HepG2 (cell line): ENCODE measurements around the gene DNAAF3. TPM values are rescaled to one million over a fixed set of nuclear protein-coding genes. Genes with fewer than 3 reads are reported as not detected.

Source experiments
- CCDC6 ChIP-seq: sonication (generic); formaldehyde crosslinking; IDR thresholded peaks from 2 replicates; pipeline ENCODE4 v1.8.1; 2022; ENCODE audit warnings: mild to moderate bottlenecking, missing genetic modification reagents, moderate library complexity
- HMG20A ChIP-seq: IDR thresholded peaks from 2 replicates; pipeline ENCODE4 v1.6.1; 2016; ENCODE audit warnings: borderline replicate concordance
- HNRNPK ChIP-seq: fragments of 200-400 bp; formaldehyde crosslinking; IDR thresholded peaks from 2 replicates; pipeline ENCODE4 v1.6.1; 2018; ENCODE audit warnings: low read length, low read depth, moderate library complexity, mild to moderate bottlenecking; ENCODE audit not compliant: poor library complexity, severe bottlenecking
- KLF6 ChIP-seq: IDR thresholded peaks from 2 replicates; pipeline ENCODE4 v1.8.0; 2016; ENCODE audit warnings: missing biosample characterization, missing genetic modification reagents
- MTA1 ChIP-seq: sonication (generic); formaldehyde crosslinking; IDR thresholded peaks from 2 replicates; pipeline ENCODE4 v1.4.0; 2020; ENCODE audit warnings: missing genetic modification reagents, mild to moderate bottlenecking, borderline replicate concordance
- NFIC ChIP-seq: IDR thresholded peaks from 2 replicates; pipeline ENCODE4 v1.6.1; 2012; ENCODE audit warnings: mild to moderate bottlenecking, low read length, inconsistent platforms
- SP5 ChIP-seq: IDR thresholded peaks from 2 replicates; pipeline ENCODE4 v1.6.1; 2016; ENCODE audit warnings: low read depth, borderline replicate concordance
- ZMYM2 ChIP-seq: sonication (generic); formaldehyde crosslinking; IDR thresholded peaks from 2 replicates; pipeline ENCODE4 v1.8.0; 2022; ENCODE audit warnings: mild to moderate bottlenecking, missing genetic modification reagents
- ZNF251 ChIP-seq: sonication (generic); formaldehyde crosslinking; IDR thresholded peaks from 2 replicates; pipeline ENCODE4 v1.9.0; 2021; ENCODE audit warnings: mild to moderate bottlenecking, missing genetic modification reagents
- ZNF367 ChIP-seq: sonication (generic); formaldehyde crosslinking; IDR thresholded peaks from 2 replicates; pipeline ENCODE4 v1.4.0; 2020; ENCODE audit warnings: missing genetic modification reagents, borderline replicate concordance
- ZNF616 ChIP-seq: sonication (generic); formaldehyde crosslinking; IDR thresholded peaks from 2 replicates; pipeline ENCODE4 v1.5.0; 2020; ENCODE audit warnings: low read depth, mild to moderate bottlenecking, missing genetic modification reagents
- ZNF720 ChIP-seq: sonication (generic); formaldehyde crosslinking; IDR thresholded peaks from 2 replicates; pipeline ENCODE4 v1.4.0; 2020; ENCODE audit warnings: missing genetic modification reagents
- polyA plus RNA-seq, 8 experiments: library from polyadenylated mRNA; depleted of rRNA in 3 of 8; stranded (reverse) in 7 of 8; unstranded in 1 of 8; fragments of >200 nt; fragmentation: Illumina TruSeq in 4 of 8; extraction: Trizol in 4 of 8; gene quantifications; 2 replicates each; pipeline versions ENCODE4 v1.2.1 to v1.2.3, GENCODE V29; 2011 to 2016; ENCODE audit warnings: low read depth in 4 of 8, missing spikeins in 1 of 8, mixed read lengths in 1 of 8; ENCODE audit not compliant: insufficient read depth in 1 of 8
- total RNA-seq, 5 experiments: library from RNA; depleted of rRNA; stranded (reverse); fragments of >200 nt; fragmentation: Illumina TruSeq; extraction: Trizol; gene quantifications; 2 replicates each; pipeline ENCODE4 v1.2.3, GENCODE V29; 2016; ENCODE audit warnings: low read depth in 1 of 5
- TF ChIP-seq, protein P1 (sequence below): sonication (generic); formaldehyde crosslinking; conservative IDR thresholded peaks from 2 replicates; pipeline ENCODE4 v1.5.0; 2020; ENCODE audit warnings: missing genetic modification reagents
- TF ChIP-seq, protein P2 (sequence below): sonication (generic); formaldehyde crosslinking; IDR thresholded peaks from 2 replicates; pipeline ENCODE4 v1.5.1; 2020; ENCODE audit warnings: mild to moderate bottlenecking, moderate library complexity, missing genetic modification reagents
- TF ChIP-seq, protein P3 (sequence below): sonication (generic); formaldehyde crosslinking; conservative IDR thresholded peaks from 2 replicates; pipeline ENCODE4 v1.4.0; 2020; ENCODE audit warnings: mild to moderate bottlenecking, missing genetic modification reagents, moderate library complexity
- TF ChIP-seq, protein P4 (sequence below): IDR thresholded peaks from 2 replicates; pipeline ENCODE4 v1.6.1; 2012; ENCODE audit warnings: low read length, improper control_type of control experiment
- TF ChIP-seq, protein P5 (sequence below): sonication (generic); formaldehyde crosslinking; IDR thresholded peaks from 2 replicates; pipeline ENCODE4 v1.4.0; 2020; ENCODE audit warnings: missing genetic modification reagents

Gene DNAAF3
- total and polyA plus RNA-seq, 2 of the 13 experiments (the other 11 are each of a cell fraction or from before 2014, with no cell fraction given): 0.30 to 0.40 TPM

DNA sequence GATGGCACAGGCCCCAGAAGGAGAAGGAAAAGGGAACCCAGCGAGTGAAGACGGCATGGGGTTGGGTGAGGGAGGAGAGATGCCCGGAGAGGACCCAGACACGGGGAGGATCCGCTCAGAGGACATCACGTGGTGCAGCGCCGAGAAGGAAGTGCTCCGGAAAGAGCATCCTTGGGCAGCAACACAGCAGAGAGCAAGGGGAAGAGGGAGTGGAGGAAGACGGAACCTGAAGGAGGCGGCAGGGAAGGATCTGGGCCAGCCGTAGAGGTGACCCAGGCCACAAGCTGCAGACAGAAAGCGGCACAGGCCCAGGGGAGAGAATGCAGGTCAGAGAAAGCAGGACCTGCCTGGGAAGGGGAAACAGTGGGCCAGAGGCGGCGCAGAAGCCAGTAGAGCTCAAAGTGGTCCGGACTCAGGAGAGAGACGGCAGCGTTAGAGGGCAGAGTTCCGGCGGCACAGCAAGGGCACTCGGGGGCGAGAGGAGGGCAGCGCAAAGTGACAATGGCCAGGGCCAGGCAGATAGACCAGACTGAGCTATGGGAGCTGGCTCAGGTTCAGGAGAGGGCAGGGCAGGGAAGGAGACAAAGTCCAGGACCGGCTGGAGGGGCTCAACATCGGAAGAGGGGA is 50.1 kb downstream of the DNAAF3 start (continued):
- TF ChIP-seq, protein P1, sequence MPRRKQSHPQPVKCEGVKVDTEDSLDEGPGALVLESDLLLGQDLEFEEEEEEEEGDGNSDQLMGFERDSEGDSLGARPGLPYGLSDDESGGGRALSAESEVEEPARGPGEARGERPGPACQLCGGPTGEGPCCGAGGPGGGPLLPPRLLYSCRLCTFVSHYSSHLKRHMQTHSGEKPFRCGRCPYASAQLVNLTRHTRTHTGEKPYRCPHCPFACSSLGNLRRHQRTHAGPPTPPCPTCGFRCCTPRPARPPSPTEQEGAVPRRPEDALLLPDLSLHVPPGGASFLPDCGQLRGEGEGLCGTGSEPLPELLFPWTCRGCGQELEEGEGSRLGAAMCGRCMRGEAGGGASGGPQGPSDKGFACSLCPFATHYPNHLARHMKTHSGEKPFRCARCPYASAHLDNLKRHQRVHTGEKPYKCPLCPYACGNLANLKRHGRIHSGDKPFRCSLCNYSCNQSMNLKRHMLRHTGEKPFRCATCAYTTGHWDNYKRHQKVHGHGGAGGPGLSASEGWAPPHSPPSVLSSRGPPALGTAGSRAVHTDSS (CRISPR knock-in tag): no peak
- no peak for TF ChIP-seq ZNF616 (CRISPR knock-in tag)
- no peak for TF ChIP-seq KLF6 (CRISPR knock-in tag)
- no peak for TF ChIP-seq ZNF367
- no peak for TF ChIP-seq NFIC
- TF ChIP-seq, protein P2, sequence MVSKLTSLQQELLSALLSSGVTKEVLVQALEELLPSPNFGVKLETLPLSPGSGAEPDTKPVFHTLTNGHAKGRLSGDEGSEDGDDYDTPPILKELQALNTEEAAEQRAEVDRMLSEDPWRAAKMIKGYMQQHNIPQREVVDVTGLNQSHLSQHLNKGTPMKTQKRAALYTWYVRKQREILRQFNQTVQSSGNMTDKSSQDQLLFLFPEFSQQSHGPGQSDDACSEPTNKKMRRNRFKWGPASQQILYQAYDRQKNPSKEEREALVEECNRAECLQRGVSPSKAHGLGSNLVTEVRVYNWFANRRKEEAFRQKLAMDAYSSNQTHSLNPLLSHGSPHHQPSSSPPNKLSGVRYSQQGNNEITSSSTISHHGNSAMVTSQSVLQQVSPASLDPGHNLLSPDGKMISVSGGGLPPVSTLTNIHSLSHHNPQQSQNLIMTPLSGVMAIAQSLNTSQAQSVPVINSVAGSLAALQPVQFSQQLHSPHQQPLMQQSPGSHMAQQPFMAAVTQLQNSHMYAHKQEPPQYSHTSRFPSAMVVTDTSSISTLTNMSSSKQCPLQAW (CRISPR knock-in tag): 0 out of 2 replicates have a peak, but pooled peaks have one; percentile 27
- no peak for TF ChIP-seq ZNF251
- no peak for TF ChIP-seq CCDC6 (CRISPR knock-in tag)
- no peak for TF ChIP-seq HMG20A
- TF ChIP-seq HNRNPK: no peak
- TF ChIP-seq SP5 (CRISPR knock-in tag): no peak
- peak; percentile 25; the same call in 1 of the 2 replicates for TF ChIP-seq MTA1 (CRISPR knock-in tag)
- no peak for TF ChIP-seq ZNF720 (CRISPR knock-in tag)
- no peak for TF ChIP-seq ZMYM2 (CRISPR knock-in tag)
- TF ChIP-seq, protein P3, sequence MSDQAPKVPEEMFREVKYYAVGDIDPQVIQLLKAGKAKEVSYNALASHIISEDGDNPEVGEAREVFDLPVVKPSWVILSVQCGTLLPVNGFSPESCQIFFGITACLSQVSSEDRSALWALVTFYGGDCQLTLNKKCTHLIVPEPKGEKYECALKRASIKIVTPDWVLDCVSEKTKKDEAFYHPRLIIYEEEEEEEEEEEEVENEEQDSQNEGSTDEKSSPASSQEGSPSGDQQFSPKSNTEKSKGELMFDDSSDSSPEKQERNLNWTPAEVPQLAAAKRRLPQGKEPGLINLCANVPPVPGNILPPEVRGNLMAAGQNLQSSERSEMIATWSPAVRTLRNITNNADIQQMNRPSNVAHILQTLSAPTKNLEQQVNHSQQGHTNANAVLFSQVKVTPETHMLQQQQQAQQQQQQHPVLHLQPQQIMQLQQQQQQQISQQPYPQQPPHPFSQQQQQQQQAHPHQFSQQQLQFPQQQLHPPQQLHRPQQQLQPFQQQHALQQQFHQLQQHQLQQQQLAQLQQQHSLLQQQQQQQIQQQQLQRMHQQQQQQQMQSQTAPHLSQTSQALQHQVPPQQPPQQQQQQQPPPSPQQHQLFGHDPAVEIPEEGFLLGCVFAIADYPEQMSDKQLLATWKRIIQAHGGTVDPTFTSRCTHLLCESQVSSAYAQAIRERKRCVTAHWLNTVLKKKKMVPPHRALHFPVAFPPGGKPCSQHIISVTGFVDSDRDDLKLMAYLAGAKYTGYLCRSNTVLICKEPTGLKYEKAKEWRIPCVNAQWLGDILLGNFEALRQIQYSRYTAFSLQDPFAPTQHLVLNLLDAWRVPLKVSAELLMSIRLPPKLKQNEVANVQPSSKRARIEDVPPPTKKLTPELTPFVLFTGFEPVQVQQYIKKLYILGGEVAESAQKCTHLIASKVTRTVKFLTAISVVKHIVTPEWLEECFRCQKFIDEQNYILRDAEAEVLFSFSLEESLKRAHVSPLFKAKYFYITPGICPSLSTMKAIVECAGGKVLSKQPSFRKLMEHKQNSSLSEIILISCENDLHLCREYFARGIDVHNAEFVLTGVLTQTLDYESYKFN (CRISPR knock-in tag): peak; percentile 53
- TF ChIP-seq, protein P4, sequence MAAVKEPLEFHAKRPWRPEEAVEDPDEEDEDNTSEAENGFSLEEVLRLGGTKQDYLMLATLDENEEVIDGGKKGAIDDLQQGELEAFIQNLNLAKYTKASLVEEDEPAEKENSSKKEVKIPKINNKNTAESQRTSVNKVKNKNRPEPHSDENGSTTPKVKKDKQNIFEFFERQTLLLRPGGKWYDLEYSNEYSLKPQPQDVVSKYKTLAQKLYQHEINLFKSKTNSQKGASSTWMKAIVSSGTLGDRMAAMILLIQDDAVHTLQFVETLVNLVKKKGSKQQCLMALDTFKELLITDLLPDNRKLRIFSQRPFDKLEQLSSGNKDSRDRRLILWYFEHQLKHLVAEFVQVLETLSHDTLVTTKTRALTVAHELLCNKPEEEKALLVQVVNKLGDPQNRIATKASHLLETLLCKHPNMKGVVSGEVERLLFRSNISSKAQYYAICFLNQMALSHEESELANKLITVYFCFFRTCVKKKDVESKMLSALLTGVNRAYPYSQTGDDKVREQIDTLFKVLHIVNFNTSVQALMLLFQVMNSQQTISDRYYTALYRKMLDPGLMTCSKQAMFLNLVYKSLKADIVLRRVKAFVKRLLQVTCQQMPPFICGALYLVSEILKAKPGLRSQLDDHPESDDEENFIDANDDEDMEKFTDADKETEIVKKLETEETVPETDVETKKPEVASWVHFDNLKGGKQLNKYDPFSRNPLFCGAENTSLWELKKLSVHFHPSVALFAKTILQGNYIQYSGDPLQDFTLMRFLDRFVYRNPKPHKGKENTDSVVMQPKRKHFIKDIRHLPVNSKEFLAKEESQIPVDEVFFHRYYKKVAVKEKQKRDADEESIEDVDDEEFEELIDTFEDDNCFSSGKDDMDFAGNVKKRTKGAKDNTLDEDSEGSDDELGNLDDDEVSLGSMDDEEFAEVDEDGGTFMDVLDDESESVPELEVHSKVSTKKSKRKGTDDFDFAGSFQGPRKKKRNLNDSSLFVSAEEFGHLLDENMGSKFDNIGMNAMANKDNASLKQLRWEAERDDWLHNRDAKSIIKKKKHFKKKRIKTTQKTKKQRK: no peak
- TF ChIP-seq, protein P5, sequence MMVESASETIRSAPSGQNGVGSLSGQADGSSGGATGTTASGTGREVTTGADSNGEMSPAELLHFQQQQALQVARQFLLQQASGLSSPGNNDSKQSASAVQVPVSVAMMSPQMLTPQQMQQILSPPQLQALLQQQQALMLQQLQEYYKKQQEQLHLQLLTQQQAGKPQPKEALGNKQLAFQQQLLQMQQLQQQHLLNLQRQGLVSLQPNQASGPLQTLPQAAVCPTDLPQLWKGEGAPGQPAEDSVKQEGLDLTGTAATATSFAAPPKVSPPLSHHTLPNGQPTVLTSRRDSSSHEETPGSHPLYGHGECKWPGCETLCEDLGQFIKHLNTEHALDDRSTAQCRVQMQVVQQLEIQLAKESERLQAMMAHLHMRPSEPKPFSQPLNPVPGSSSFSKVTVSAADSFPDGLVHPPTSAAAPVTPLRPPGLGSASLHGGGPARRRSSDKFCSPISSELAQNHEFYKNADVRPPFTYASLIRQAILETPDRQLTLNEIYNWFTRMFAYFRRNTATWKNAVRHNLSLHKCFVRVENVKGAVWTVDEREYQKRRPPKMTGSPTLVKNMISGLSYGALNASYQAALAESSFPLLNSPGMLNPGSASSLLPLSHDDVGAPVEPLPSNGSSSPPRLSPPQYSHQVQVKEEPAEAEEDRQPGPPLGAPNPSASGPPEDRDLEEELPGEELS (CRISPR knock-in tag): no peak
